ENCODE measurements around the gene TSPO.

TSPO gene

GRCh38 chr22:43159484-43160178 is 8.3 kb downstream of the TSPO start:
- DNase-seq = no peak

- no peak for DNase-seq
Measured at GRCh38 chr22:43160497-43161126, 9.3 kb downstream of the TSPO start.

- no peak for DNase-seq
Measured at GRCh38 chr22:43162412-43163150, 11.2 kb downstream of the TSPO start.

GRCh38 chr22:43163241-43163795 is 12.0 kb downstream of the TSPO start:
- no peak for DNase-seq

GRCh38 chr22:43164636-43165035 is 13.3 kb downstream of the TSPO start:
- no peak for DNase-seq

GRCh38 chr22:43166132-43166930 is 15.0 kb downstream of the TSPO start:
- no peak for DNase-seq

GRCh38 chr22:43167001-43167589 is 15.7 kb downstream of the TSPO start:
- no peak for DNase-seq

GRCh38 chr22:43168471-43169309 is 17.3 kb downstream of the TSPO start:
- no peak for DNase-seq

GRCh38 chr22:43169310-43170130 is 18.2 kb downstream of the TSPO start:
- no peak for DNase-seq

GRCh38 chr22:43170131-43170480 is 18.7 kb downstream of the TSPO start:
- no peak for DNase-seq

GRCh38 chr22:43171019-43171491 is 19.7 kb downstream of the TSPO start:
- DNase-seq = no peak

- DNase-seq = no peak
Measured at GRCh38 chr22:43171607-43172006, 20.2 kb downstream of the TSPO start.

- DNase-seq = no peak
Measured at GRCh38 chr22:43172191-43172590, 20.8 kb downstream of the TSPO start.

- DNase-seq = no peak
Measured at GRCh38 chr22:43173566-43173965, 22.2 kb downstream of the TSPO start.

GRCh38 chr22:43173976-43174720 is 22.8 kb downstream of the TSPO start:
- no peak for DNase-seq

GRCh38 chr22:43174941-43175531 is 23.7 kb downstream of the TSPO start:
- DNase-seq = no peak

GRCh38 chr22:43176090-43176489 is 24.7 kb downstream of the TSPO start:
- DNase-seq = no peak

GRCh38 chr22:43177479-43177878 is 26.1 kb downstream of the TSPO start:
- no peak for DNase-seq

GRCh38 chr22:43179146-43179910 is 28.0 kb downstream of the TSPO start:
- no peak for DNase-seq

All from stimulated activated CD4-positive, alpha-beta T cell treated with anti-CD3 and anti-CD28 coated beads, Interleukin-1b, Interleukin-23, amount 100 ng/mL, for 48 hours (primary cell).